SK-N-SH (cell line): Measurements from ENCODE around the gene SLIT1. TPM values are rescaled to one million over a fixed set of nuclear protein-coding genes. Genes with fewer than 3 reads are reported as not detected.

ENCODE experiments used
- CTCF ChIA-PET: fragments of 300-600, 350-600 bp; formaldehyde crosslinking; extraction: SDS; loops from one replicate; lab custom pipeline; 2021; lab: Yijun Ruan, JAX
- POLR2A ChIA-PET: fragments of 350-600 bp; sonication (Branson Sonifier 250); formaldehyde crosslinking; extraction: SDS; loops from one replicate; lab custom pipeline; 2020; ENCODE audit warnings: antibody characterized with exemption, inconsistent platforms; lab: Yijun Ruan, JAX
- DNase-seq: peaks from one replicate; pipeline ENCODE4 v3.0.0; 2012
- H2AFZ ChIP-seq: fragments of 200-600 bp; sonication (generic); 2 replicates; pipeline ENCODE4 v1.8.1; 2016; ENCODE audit warnings: antibody characterized with exemption, mild to moderate bottlenecking, low read depth
- H3F3A ChIP-seq: fragments of 200-600 bp; sonication (generic); replicated peaks from 2 replicates; pipeline ENCODE3; 2016; ENCODE audit warnings: antibody characterized with exemption, mild to moderate bottlenecking; ENCODE audit not compliant: insufficient read depth
- H3K27ac ChIP-seq, 2 experiments: fragments of 200-500 bp in 1 of 2; fragments of 200-600 bp in 1 of 2; sonication (Bioruptor generic) in 1 of 2; sonication (generic), shearing (Covaris generic) in 1 of 2; 2 replicates each; pipeline versions ENCODE4 v1.5.1 to v1.6.1; 2014 to 2016; ENCODE audit warnings: low read depth in 2 of 2, inconsistent platforms in 1 of 2, low read length in 1 of 2, mild to moderate bottlenecking in 1 of 2, mixed read lengths in 1 of 2
- H3K27me3 ChIP-seq: fragments of 200-600 bp; sonication (generic), shearing (Covaris generic); 2 replicates; pipeline ENCODE4 v1.6.1; 2016; ENCODE audit warnings: mixed run types; ENCODE audit not compliant: insufficient read depth
- H3K36me3 ChIP-seq, 2 experiments: fragments of 200-500 bp in 1 of 2; fragments of 200-600 bp in 1 of 2; sonication (Bioruptor generic) in 1 of 2; sonication (generic) in 1 of 2; replicated peaks in 1 of 2; 2 replicates each; pipeline versions ENCODE3 to v1.5.1; 2014 to 2016; ENCODE audit warnings: low read length in 1 of 2, mild to moderate bottlenecking in 1 of 2; ENCODE audit not compliant: insufficient read depth in 2 of 2, control insufficient read depth in 1 of 2
- H3K4me1 ChIP-seq, 2 experiments: fragments of 200-500 bp in 1 of 2; fragments of 200-600 bp in 1 of 2; sonication (Bioruptor generic) in 1 of 2; sonication (generic), shearing (Covaris generic) in 1 of 2; 2 replicates each; pipeline versions ENCODE4 v1.5.1 to v1.6.1; 2014 to 2016; ENCODE audit warnings: low read depth in 1 of 2, low read length in 1 of 2, mixed run types in 1 of 2; ENCODE audit not compliant: insufficient read depth in 2 of 2, control insufficient read depth in 1 of 2
- H3K4me2 ChIP-seq: fragments of 200-600 bp; sonication (generic), shearing (Covaris generic); 2 replicates; pipeline ENCODE4 v1.6.1; 2017; ENCODE audit warnings: mixed run types
- H3K4me3 ChIP-seq, 2 experiments: fragments of 200-500 bp in 1 of 2; fragments of 200-600 bp in 1 of 2; sonication (Bioruptor generic) in 1 of 2; sonication (generic), shearing (Covaris generic) in 1 of 2; 2 replicates each; pipeline versions ENCODE4 v1.5.1 to v1.8.1; 2014 to 2016; ENCODE audit warnings: low read depth in 2 of 2, inconsistent platforms in 1 of 2, low read length in 1 of 2, mild to moderate bottlenecking in 1 of 2, mixed read lengths in 1 of 2, moderate library complexity in 1 of 2
- H3K79me2 ChIP-seq: fragments of 200-600 bp; sonication (generic); 2 replicates; pipeline ENCODE4 v1.8.1; 2017; ENCODE audit warnings: mild to moderate bottlenecking; ENCODE audit not compliant: insufficient read depth
- H3K9ac ChIP-seq: fragments of 200-600 bp; sonication (generic); 2 replicates; pipeline ENCODE4 v1.6.1; 2017; ENCODE audit warnings: mixed run types
- H3K9me2 ChIP-seq: fragments of 200-600 bp; sonication (generic); 2 replicates; pipeline ENCODE4 v1.6.1; 2017; ENCODE audit warnings: mixed run types
- H3K9me3 ChIP-seq: fragments of 200-600 bp; sonication (generic); 2 replicates; pipeline ENCODE4 v1.6.1; 2017; ENCODE audit warnings: mixed run types, mild to moderate bottlenecking, moderate library complexity
- H4K20me1 ChIP-seq: fragments of 200-600 bp; sonication (generic); 2 replicates; pipeline ENCODE4 v1.6.1; 2017; ENCODE audit warnings: mild to moderate bottlenecking, mixed run types; ENCODE audit not compliant: insufficient read depth
- ELF1 ChIP-seq: IDR thresholded peaks from 2 replicates; pipeline ENCODE4 v1.4.0; 2012
- FOXJ3 ChIP-seq: sonication (generic); formaldehyde crosslinking; IDR thresholded peaks from 2 replicates; pipeline ENCODE4 v1.5.1; 2020; ENCODE audit warnings: mild to moderate bottlenecking, missing genetic modification reagents
- FOXM1 ChIP-seq: IDR thresholded peaks from 2 replicates; pipeline ENCODE4 v1.4.0; 2012; ENCODE audit warnings: low read depth, mild to moderate bottlenecking
- MEF2A ChIP-seq: IDR thresholded peaks from 2 replicates; pipeline ENCODE4 v1.4.0; 2012; ENCODE audit warnings: low read depth, borderline replicate concordance
- NRF1 ChIP-seq: IDR thresholded peaks from 2 replicates; pipeline ENCODE4 v1.6.1; 2012; ENCODE audit warnings: low read depth, mild to moderate bottlenecking, low read length
- POLR2AphosphoS5 ChIP-seq: IDR thresholded peaks from 2 replicates; pipeline ENCODE4 v1.6.1; 2012; ENCODE audit warnings: low read depth, low read length
- RAD21 ChIP-seq: IDR thresholded peaks from 2 replicates; pipeline ENCODE4 v1.6.1; 2012; ENCODE audit warnings: mild to moderate bottlenecking, low read length
- RCOR1 ChIP-seq: fragments of 150-350 bp; IDR thresholded peaks from 2 replicates; pipeline ENCODE4 v1.6.1; 2017; ENCODE audit warnings: antibody characterized with exemption, low read length
- RFX5 ChIP-seq: IDR thresholded peaks from 2 replicates; pipeline ENCODE4 v1.6.1; 2012; ENCODE audit warnings: mild to moderate bottlenecking, improper control_type of control experiment, low read length
- RXRA ChIP-seq: IDR thresholded peaks from 2 replicates; pipeline ENCODE4 v1.4.0; 2012; ENCODE audit warnings: low read depth, mild to moderate bottlenecking, borderline replicate concordance
- SIN3A ChIP-seq: IDR thresholded peaks from 2 replicates; pipeline ENCODE4 v1.6.1; 2012; ENCODE audit warnings: low read depth, mild to moderate bottlenecking, low read length, moderate library complexity, borderline replicate concordance
- TAF1 ChIP-seq: IDR thresholded peaks from 2 replicates; pipeline ENCODE4 v1.6.1; 2012; ENCODE audit warnings: low read depth, mild to moderate bottlenecking, low read length, moderate library complexity, borderline replicate concordance
- TEAD4 ChIP-seq: IDR thresholded peaks from 2 replicates; pipeline ENCODE4 v1.4.0; 2012; ENCODE audit warnings: mild to moderate bottlenecking, borderline replicate concordance; ENCODE audit not compliant: insufficient read depth
- YY1 ChIP-seq: IDR thresholded peaks from 2 replicates; pipeline ENCODE4 v1.4.0; 2012; ENCODE audit warnings: low read depth, mild to moderate bottlenecking
- WGBS: methylation state at CpG from one replicate; pipeline ENCODE4 v1.1.6; 2017; ENCODE audit warnings: low lambda C conversion rate; 5-methylcytosine and 5-hydroxymethylcytosine counted together
- polyA plus RNA-seq, 3 experiments: library from polyadenylated mRNA; depleted of rRNA; stranded (reverse); fragments of >200 nt; gene quantifications; 2 replicates each; pipeline ENCODE4 v1.2.3, GENCODE V29; 2012
- TF ChIP-seq, protein P1 (sequence below): fragments of 200-600 bp; sonication (generic); IDR thresholded peaks from 2 replicates; pipeline ENCODE4 v1.6.1; 2017; ENCODE audit warnings: antibody characterized with exemption, mild to moderate bottlenecking, moderate library complexity
- TF ChIP-seq, protein P2 (sequence below): IDR thresholded peaks from 2 replicates; pipeline ENCODE4 v1.4.0; 2012; ENCODE audit warnings: low read depth, borderline replicate concordance
- TF ChIP-seq, protein P3 (sequence below): IDR thresholded peaks from 2 replicates; pipeline ENCODE4 v1.4.0; 2012; ENCODE audit warnings: low read depth, borderline replicate concordance
- TF ChIP-seq, protein P4 (sequence below): fragments of 150-350 bp; IDR thresholded peaks from 2 replicates; pipeline ENCODE4 v1.6.1; 2016; ENCODE audit warnings: mild to moderate bottlenecking, low read depth, low read length
- TF ChIP-seq, protein P5 (sequence below): IDR thresholded peaks from 2 replicates; pipeline ENCODE4; 2012
- TF ChIP-seq, protein P6 (sequence below): fragments of 150-350 bp; IDR thresholded peaks from 2 replicates; pipeline ENCODE4 v1.6.1; 2017; ENCODE audit warnings: antibody characterized with exemption, low read length, low read depth, borderline replicate concordance

The SLIT1 gene
- polyA plus RNA-seq, 1 of the 3 experiments (the other 2 are of a cell fraction) = 0.05 TPM

DNA sequence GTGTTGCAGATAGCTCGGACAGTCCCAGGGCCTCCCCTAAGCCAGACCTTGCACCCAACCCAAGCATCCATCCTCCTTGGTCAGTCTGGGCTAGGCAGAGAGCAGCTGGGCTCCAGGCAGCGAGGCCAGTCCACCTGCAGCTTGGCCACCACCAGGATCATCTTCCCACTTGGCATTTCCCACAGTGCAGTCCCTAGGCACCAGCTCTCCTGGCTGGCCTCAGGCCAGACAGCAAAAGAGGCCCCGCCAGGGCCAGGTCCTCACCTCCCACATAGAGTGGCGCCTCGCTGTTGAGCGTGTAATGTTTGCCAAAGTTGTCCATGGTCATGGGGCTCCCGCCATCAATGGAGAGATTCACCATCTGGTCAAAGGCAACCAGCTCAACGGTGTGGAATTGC, 182.0 kb downstream of the SLIT1 start:
- Histone ChIP-seq H3K27ac (no peak overlapping the region), H3K9me2 (no peaks in the 10 kb centered on the region), H3F3A (no peaks in the 10 kb centered on the region), H3K79me2 (no peaks in the 10 kb centered on the region), H4K20me1 (no peaks in the 10 kb centered on the region), H3K9me3 (peaks cover 7% of the 10 kb centered on the region; the same call in 1 of the 2 replicates), H3K4me1 (peaks cover 0 to 1% of the 10 kb centered on the region in 2 experiments; a peak in 1 of 4 replicates), H3K36me3 (no peaks in the 10 kb centered on the region), H3K27me3 (no peaks in the 10 kb centered on the region), H3K4me3 (no peak overlapping the region), H3K4me2 (no peak overlapping the region), H2AFZ (no peak overlapping the region), H3K9ac (no peak overlapping the region)
- WGBS = 74% methylated on average over 4 of the region's 8 CpGs
- CTCF ChIA-PET = no interaction called here
- TF ChIP-seq SIN3A (no peak), POLR2AphosphoS5 (no peak), MEF2A (no peak), RXRA (no peak), FOXM1 (no peak), RAD21 (no peak)
- TF ChIP-seq, protein P1, sequence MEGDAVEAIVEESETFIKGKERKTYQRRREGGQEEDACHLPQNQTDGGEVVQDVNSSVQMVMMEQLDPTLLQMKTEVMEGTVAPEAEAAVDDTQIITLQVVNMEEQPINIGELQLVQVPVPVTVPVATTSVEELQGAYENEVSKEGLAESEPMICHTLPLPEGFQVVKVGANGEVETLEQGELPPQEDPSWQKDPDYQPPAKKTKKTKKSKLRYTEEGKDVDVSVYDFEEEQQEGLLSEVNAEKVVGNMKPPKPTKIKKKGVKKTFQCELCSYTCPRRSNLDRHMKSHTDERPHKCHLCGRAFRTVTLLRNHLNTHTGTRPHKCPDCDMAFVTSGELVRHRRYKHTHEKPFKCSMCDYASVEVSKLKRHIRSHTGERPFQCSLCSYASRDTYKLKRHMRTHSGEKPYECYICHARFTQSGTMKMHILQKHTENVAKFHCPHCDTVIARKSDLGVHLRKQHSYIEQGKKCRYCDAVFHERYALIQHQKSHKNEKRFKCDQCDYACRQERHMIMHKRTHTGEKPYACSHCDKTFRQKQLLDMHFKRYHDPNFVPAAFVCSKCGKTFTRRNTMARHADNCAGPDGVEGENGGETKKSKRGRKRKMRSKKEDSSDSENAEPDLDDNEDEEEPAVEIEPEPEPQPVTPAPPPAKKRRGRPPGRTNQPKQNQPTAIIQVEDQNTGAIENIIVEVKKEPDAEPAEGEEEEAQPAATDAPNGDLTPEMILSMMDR = no peak
- TF ChIP-seq, protein P2, sequence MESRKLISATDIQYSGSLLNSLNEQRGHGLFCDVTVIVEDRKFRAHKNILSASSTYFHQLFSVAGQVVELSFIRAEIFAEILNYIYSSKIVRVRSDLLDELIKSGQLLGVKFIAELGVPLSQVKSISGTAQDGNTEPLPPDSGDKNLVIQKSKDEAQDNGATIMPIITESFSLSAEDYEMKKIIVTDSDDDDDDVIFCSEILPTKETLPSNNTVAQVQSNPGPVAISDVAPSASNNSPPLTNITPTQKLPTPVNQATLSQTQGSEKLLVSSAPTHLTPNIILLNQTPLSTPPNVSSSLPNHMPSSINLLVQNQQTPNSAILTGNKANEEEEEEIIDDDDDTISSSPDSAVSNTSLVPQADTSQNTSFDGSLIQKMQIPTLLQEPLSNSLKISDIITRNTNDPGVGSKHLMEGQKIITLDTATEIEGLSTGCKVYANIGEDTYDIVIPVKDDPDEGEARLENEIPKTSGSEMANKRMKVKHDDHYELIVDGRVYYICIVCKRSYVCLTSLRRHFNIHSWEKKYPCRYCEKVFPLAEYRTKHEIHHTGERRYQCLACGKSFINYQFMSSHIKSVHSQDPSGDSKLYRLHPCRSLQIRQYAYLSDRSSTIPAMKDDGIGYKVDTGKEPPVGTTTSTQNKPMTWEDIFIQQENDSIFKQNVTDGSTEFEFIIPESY = no peak
- DNase-seq = no peak
- POLR2A ChIA-PET = no interaction called here

DNA sequence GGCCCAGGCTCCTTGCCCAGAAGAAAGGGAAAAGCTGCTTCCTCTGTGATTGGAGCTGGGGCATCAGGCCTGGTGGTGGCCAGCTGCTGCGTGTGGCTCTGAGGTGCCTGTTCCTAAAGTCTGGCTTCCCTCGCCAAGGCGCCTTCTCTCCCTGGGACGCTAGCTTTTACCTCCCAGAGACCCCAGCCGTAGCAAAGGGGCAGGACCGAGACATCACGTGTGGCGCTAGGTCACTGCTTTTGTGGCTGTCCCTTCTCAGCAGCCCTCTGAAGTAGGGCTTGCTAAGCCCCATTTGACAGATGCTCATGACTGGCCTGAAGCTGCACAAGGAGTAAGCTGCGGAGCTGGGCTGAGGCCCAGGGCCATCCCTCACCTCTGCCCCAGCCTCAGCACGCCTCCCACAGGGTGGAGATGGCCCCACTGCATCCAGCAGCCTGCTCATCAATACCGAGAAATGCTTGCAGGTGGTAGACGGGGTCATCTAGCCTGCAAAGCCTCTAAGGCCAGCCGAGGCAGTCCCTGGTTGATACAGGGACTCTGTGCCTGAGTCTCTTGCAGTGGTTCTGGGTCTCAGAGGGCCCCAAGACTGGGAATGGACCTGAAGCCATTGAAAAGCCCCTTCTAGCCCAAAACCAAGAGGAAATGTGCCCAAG, 182.5 kb downstream of the SLIT1 start:
- no peak overlapping the region for H3K27ac ChIP-seq
- H3K4me2 ChIP-seq = no peak overlapping the region
- no peaks in the 10 kb centered on the region for H3F3A ChIP-seq
- H3K79me2 ChIP-seq = no peaks in the 10 kb centered on the region
- H2AFZ ChIP-seq = no peak overlapping the region
- H3K36me3 ChIP-seq = no peaks in the 10 kb centered on the region
- no peaks in the 10 kb centered on the region for H4K20me1 ChIP-seq
- no peaks in the 10 kb centered on the region for H3K9me2 ChIP-seq
- ChIA-PET POLR2A (no interaction called here), CTCF (interaction anchor here (1.0 to 1.3 kb wide), 5 partner anchors 8 to 34 kb away, joined by 3 read pairs; no protein-coding TSS in a partner anchor)
- no peak overlapping the region for H3K9ac ChIP-seq
- no peaks in the 10 kb centered on the region for H3K27me3 ChIP-seq
- peaks cover 0 to 5% of the 10 kb centered on the region in 2 experiments; a peak in 1 of 4 replicates for H3K4me1 ChIP-seq
- DNase-seq = no peak
- H3K4me3 ChIP-seq = no peak overlapping the region
- H3K9me3 ChIP-seq = peaks cover 7% of the 10 kb centered on the region; the same call in 1 of the 2 replicates
- WGBS = 85% methylated on average over 8 of the region's 13 CpGs
- TF ChIP-seq, protein P3, sequence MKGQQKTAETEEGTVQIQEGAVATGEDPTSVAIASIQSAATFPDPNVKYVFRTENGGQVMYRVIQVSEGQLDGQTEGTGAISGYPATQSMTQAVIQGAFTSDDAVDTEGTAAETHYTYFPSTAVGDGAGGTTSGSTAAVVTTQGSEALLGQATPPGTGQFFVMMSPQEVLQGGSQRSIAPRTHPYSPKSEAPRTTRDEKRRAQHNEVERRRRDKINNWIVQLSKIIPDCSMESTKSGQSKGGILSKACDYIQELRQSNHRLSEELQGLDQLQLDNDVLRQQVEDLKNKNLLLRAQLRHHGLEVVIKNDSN = no peak
- TF ChIP-seq ELF1 (no peak), POLR2AphosphoS5 (no peak), RFX5 (no peak), RCOR1 (no peak), TEAD4 (no peak), NRF1 (no peak), YY1 (no peak), FOXJ3 (CRISPR knock-in tag) (no peak), TAF1 (no peak), FOXM1 (no peak), RAD21 (no peak)
- TF ChIP-seq, protein P4, sequence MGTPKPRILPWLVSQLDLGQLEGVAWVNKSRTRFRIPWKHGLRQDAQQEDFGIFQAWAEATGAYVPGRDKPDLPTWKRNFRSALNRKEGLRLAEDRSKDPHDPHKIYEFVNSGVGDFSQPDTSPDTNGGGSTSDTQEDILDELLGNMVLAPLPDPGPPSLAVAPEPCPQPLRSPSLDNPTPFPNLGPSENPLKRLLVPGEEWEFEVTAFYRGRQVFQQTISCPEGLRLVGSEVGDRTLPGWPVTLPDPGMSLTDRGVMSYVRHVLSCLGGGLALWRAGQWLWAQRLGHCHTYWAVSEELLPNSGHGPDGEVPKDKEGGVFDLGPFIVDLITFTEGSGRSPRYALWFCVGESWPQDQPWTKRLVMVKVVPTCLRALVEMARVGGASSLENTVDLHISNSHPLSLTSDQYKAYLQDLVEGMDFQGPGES = no peak
- TF ChIP-seq, protein P5, sequence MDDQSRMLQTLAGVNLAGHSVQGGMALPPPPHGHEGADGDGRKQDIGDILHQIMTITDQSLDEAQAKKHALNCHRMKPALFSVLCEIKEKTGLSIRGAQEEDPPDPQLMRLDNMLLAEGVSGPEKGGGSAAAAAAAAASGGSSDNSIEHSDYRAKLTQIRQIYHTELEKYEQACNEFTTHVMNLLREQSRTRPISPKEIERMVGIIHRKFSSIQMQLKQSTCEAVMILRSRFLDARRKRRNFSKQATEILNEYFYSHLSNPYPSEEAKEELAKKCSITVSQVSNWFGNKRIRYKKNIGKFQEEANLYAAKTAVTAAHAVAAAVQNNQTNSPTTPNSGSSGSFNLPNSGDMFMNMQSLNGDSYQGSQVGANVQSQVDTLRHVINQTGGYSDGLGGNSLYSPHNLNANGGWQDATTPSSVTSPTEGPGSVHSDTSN = no peak
- TF ChIP-seq, protein P6, sequence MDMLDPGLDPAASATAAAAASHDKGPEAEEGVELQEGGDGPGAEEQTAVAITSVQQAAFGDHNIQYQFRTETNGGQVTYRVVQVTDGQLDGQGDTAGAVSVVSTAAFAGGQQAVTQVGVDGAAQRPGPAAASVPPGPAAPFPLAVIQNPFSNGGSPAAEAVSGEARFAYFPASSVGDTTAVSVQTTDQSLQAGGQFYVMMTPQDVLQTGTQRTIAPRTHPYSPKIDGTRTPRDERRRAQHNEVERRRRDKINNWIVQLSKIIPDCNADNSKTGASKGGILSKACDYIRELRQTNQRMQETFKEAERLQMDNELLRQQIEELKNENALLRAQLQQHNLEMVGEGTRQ = no peak
